ENCODE measurements around the gene GALK2.

The GALK2 gene

DNA sequence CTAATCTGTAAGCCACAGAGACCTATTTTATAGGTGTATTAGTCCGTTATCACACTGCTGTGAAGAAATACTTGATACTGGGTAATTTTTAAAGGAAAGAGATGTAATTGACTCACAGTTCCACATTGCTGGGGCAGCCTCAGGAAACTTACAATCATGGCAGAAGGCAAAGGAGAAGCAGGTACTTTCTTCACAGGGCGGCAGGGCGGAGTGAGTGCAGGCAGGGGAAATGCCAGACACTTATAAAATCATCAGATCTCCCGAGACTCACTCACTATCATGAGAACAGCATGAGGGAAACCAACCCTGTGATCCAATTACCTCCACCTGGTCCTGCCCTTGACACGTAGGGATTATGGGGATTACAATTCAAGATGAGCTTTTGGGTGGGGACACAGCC lies 108.7 kb downstream of the GALK2 start:
- no peaks in the 10 kb centered on the region for H3K4me1 ChIP-seq (ENCODE audit: insufficient read depth, low read length, severe bottlenecking)
- peaks cover 10% of the 10 kb centered on the region; the same call in 1 of the 2 replicates for H3K36me3 ChIP-seq (ENCODE audit: insufficient read depth, low read length)
- no peaks in the 10 kb centered on the region for H3K79me2 ChIP-seq (ENCODE audit: insufficient read depth, low read length)
- H2AFZ ChIP-seq (ENCODE audit: low read length): no peak overlapping the region
- no peak overlapping the region for H3K4me3 ChIP-seq (ENCODE audit: low read depth, low read length, poor library complexity, severe bottlenecking)
- no peaks in the 10 kb centered on the region for H3K27me3 ChIP-seq (ENCODE audit: insufficient read depth, low read length)
- no peaks in the 10 kb centered on the region for H3F3A ChIP-seq (ENCODE audit: insufficient read depth, low read length)
- TF ChIP-seq EZH2 (IDR thresholded peaks at IDR 0.05; ENCODE audit: borderline replicate concordance, low read length) (no peak), CTCF (IDR thresholded peaks at IDR 0.05; ENCODE audit: low read length) (no peak)
- H3K9ac ChIP-seq (ENCODE audit: low read length): no peak overlapping the region
- no peaks in the 10 kb centered on the region for H4K20me1 ChIP-seq (ENCODE audit: insufficient read depth, low read length)
- no peak overlapping the region for H3K27ac ChIP-seq (ENCODE audit: low read depth, low read length, poor library complexity, severe bottlenecking)
- no peaks in the 10 kb centered on the region for H3K9me3 ChIP-seq (ENCODE audit: low read length)
- H3K9me2 ChIP-seq (ENCODE audit: low read depth, low read length): no peaks in the 10 kb centered on the region
- H3K4me2 ChIP-seq (ENCODE audit: low read length): no peak overlapping the region

- Histone ChIP-seq H3K9me3 (ENCODE audit: low read length) (no peaks in the 10 kb centered on the region), H3F3A (ENCODE audit: insufficient read depth, low read length) (no peaks in the 10 kb centered on the region), H3K27me3 (ENCODE audit: insufficient read depth, low read length) (no peaks in the 10 kb centered on the region), H3K4me2 (ENCODE audit: low read length) (no peak overlapping the region), H3K27ac (ENCODE audit: low read depth, low read length, poor library complexity, severe bottlenecking) (no peak overlapping the region), H3K79me2 (ENCODE audit: insufficient read depth, low read length) (no peaks in the 10 kb centered on the region), H2AFZ (ENCODE audit: low read length) (no peak overlapping the region), H3K4me3 (ENCODE audit: low read depth, low read length, poor library complexity, severe bottlenecking) (no peak overlapping the region), H4K20me1 (ENCODE audit: insufficient read depth, low read length) (no peaks in the 10 kb centered on the region), H3K36me3 (ENCODE audit: insufficient read depth, low read length) (peaks cover 17% of the 10 kb centered on the region; the same call in 1 of the 2 replicates), H3K4me1 (ENCODE audit: insufficient read depth, low read length, severe bottlenecking) (no peaks in the 10 kb centered on the region), H3K9me2 (ENCODE audit: low read depth, low read length) (no peaks in the 10 kb centered on the region), H3K9ac (ENCODE audit: low read length) (no peak overlapping the region)
- TF ChIP-seq EZH2 (IDR thresholded peaks at IDR 0.05; ENCODE audit: borderline replicate concordance, low read length) (no peak), CTCF (IDR thresholded peaks at IDR 0.05; ENCODE audit: low read length) (no peak)
These were observed 109.7 kb downstream of the GALK2 start for GRCh38 chr15:49279521-49280456.

DNA sequence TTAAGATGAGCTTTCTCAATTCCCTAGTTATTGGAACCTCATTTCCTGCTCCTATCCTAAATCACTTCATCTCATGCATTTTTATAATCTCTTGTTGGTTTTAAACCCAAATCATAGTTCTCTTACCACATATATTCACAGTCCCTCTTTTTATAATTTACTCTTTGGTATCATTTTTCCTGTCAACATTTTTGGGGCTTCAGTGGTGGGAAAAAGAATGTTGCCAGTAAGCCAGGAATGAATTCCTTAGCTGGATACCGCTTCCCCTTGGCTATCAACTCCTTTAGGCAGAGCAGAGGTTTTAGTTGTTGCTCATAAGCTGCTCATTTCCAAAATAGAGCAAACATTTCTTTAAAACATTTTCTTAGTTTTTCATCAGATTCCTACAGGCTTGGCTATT lies 112.3 kb downstream of the GALK2 start:
- Histone ChIP-seq H3K9me2 (ENCODE audit: low read depth, low read length) (no peaks in the 10 kb centered on the region), H3K9ac (ENCODE audit: low read length) (no peak overlapping the region), H2AFZ (ENCODE audit: low read length) (no peak overlapping the region), H3K4me3 (ENCODE audit: low read depth, low read length, poor library complexity, severe bottlenecking) (no peak overlapping the region), H4K20me1 (ENCODE audit: insufficient read depth, low read length) (no peaks in the 10 kb centered on the region), H3F3A (ENCODE audit: insufficient read depth, low read length) (no peaks in the 10 kb centered on the region), H3K79me2 (ENCODE audit: insufficient read depth, low read length) (no peaks in the 10 kb centered on the region), H3K27ac (ENCODE audit: low read depth, low read length, poor library complexity, severe bottlenecking) (no peak overlapping the region), H3K4me2 (ENCODE audit: low read length) (no peak overlapping the region), H3K9me3 (ENCODE audit: low read length) (no peaks in the 10 kb centered on the region), H3K36me3 (ENCODE audit: insufficient read depth, low read length) (peaks cover 17% of the 10 kb centered on the region; the same call in 1 of the 2 replicates), H3K4me1 (ENCODE audit: insufficient read depth, low read length, severe bottlenecking) (no peaks in the 10 kb centered on the region), H3K27me3 (ENCODE audit: insufficient read depth, low read length) (no peaks in the 10 kb centered on the region)
- TF ChIP-seq CTCF (IDR thresholded peaks at IDR 0.05; ENCODE audit: low read length) (no peak), EZH2 (IDR thresholded peaks at IDR 0.05; ENCODE audit: borderline replicate concordance, low read length) (no peak)

Measured in OCI-LY1 (cell line).